Psoas muscle (tissue), 8 donors: ENCODE measurements around the gene GIGYF2. TPM values are rescaled to one million over a fixed set of nuclear protein-coding genes. Genes with fewer than 3 reads are reported as not detected.

ENCODE experiments used
- ATAC-seq, 4 donors: fragments of 200-7000 bp; cut with Tn5 transposase; one replicate each; pipeline ENCODE4 v1.9.1; 2020; ENCODE audit warnings: moderate library complexity in 3 of 4, mild to moderate bottlenecking in 2 of 4
- DNase-seq, 2 donors: peaks; one replicate each; pipeline ENCODE4 v3.0.0-alpha.2; 2020
- H3K27ac ChIP-seq: fragments of 200-600 bp; one replicate; pipeline ENCODE4 v1.8.0; 2022
- H3K27me3 ChIP-seq, 3 donors: fragments of 200-600 bp in 1 of 3; one replicate each; pipeline versions ENCODE4 v1.6.1 to v1.8.0; 2013 to 2022; ENCODE audit warnings: low read length in 2 of 3, mild to moderate bottlenecking in 2 of 3, moderate library complexity in 1 of 3; ENCODE audit not compliant: insufficient read depth in 3 of 3
- H3K36me3 ChIP-seq, 2 donors: fragments of 200-600 bp in 1 of 2; one replicate each; pipeline versions ENCODE4 v1.6.1 to v1.8.0; 2013 to 2022; ENCODE audit warnings: low read depth in 1 of 2, mild to moderate bottlenecking in 1 of 2, moderate library complexity in 1 of 2; ENCODE audit not compliant: insufficient read depth in 1 of 2
- H3K4me1 ChIP-seq: fragments of 200-600 bp; one replicate; pipeline ENCODE4 v1.8.0; 2022
- H3K4me3 ChIP-seq: fragments of 200-600 bp; one replicate; pipeline ENCODE4 v1.8.0; 2022; ENCODE audit warnings: mild to moderate bottlenecking
- H3K9me3 ChIP-seq: fragments of 200-600 bp; one replicate; pipeline ENCODE4 v1.8.0; 2022
- CTCF ChIP-seq: fragments of 200-600 bp; IDR thresholded peaks from one replicate; pipeline ENCODE4 v1.8.0; 2022; ENCODE audit warnings: antibody characterized with exemption
- WGBS, 3 donors: extraction: QIAGEN DNeasy Blood & Tissue Kit; methylation state at CpG; one replicate each; pipeline versions ENCODE4 v1.1.6 to v1.1.7; 2013; 5-methylcytosine and 5-hydroxymethylcytosine counted together
- intact Hi-C, 2 donors: fragments of 100-400 bp; cut with DNase I; formaldehyde crosslinking; loops; one replicate each; pipeline versions ENCODE4 v1.11.0 to v1.14.2; 2022
- polyA plus RNA-seq, 3 donors: library from polyadenylated mRNA; stranded (reverse); fragments of 200-250 nt; gene quantifications; one replicate each; pipeline ENCODE4 v1.2.3, GENCODE V29; 2013
- total RNA-seq, 4 donors: library from RNA; stranded (reverse); fragmentation: NEBNext Ultra II Directional in 2 of 4; extraction: Animal tissue kit (Norgen Biotek cat#: 25700) in 2 of 4; gene quantifications; one replicate each; pipeline versions ENCODE4 v1.2.1 to v1.2.4, GENCODE V29; 2021 to 2023
- donor health status: healthy with polysubstance abuse.
- donor health status: DM: no; HTN: no; CAD: no; lungs with moderate emphysema.
- donor health status: Bipolar disorder and iron deficiency.
- donor health status: healthy.
- donor health status: DM: yes; HTN: yes; CAD: no.
- donor health status: DM: no; HTN: no; CAD: no.
- donor health status: DM: no; HTN: no; CAD: no.
- donor health status: DM: yes; HTN: yes; CAD: no.

Gene GIGYF2
- total and polyA plus RNA-seq, 7 donors = 13.8 to 72.6 (median 64.3) TPM

GRCh38 chr2:232869138-232870017 lies 172.2 kb downstream of the GIGYF2 start:
- Histone ChIP-seq H3K27ac (no peak overlapping the region), H3K36me3 (no peaks in the 10 kb centered on the region), H3K4me1 (no peaks in the 10 kb centered on the region), H3K27me3 (no peaks in the 10 kb centered on the region), H3K9me3 (no peaks in the 10 kb centered on the region), H3K4me3 (no peak overlapping the region)
- ATAC-seq (no peak), DNase-seq (peak in 1 of 2 donors; percentile 40)
- 68 to 76% (median 70%) methylated on average over 15 of the region's 15 CpGs for WGBS, 3 donors
- intact Hi-C loops = no loop called here
- TF ChIP-seq CTCF = no peak

- Histone ChIP-seq H3K4me3 (no peak within 1 kb of the TSS), H3K27ac (no peak within 1 kb of the TSS), H3K36me3 (no peaks in the 10 kb centered on the region), H3K4me1 (no peaks in the 10 kb centered on the region), H3K9me3 (no peaks in the 10 kb centered on the region), H3K27me3 (no peaks in the 10 kb centered on the region)
- intact Hi-C loops = no loop called here
- ATAC-seq = no peak
- DNase-seq = peak in 1 of 2 donors; percentile 30
- 85 to 87% (median 86%) methylated on average over 21 of the region's 21 CpGs for WGBS, 3 donors
- no peak for TF ChIP-seq CTCF
These were observed 173.1 kb downstream of the GIGYF2 start, which contains the start of gene SNORC for GRCh38 chr2:232870018-232870765. Gene SNORC (plus strand): TSS chr2:232870264. CDS start chr2:232870342, 78 bp downstream.

GRCh38 chr2:232870766-232871371 lies 173.7 kb downstream of the GIGYF2 start:
- H3K4me3 ChIP-seq = no peak overlapping the region
- ATAC-seq (no peak), DNase-seq (peak in 1 of 2 donors; percentile 41)
- H3K4me1 ChIP-seq = no peaks in the 10 kb centered on the region
- H3K9me3 ChIP-seq = no peaks in the 10 kb centered on the region
- no peak overlapping the region for H3K27ac ChIP-seq
- intact Hi-C loops = no loop called here
- 81 to 83% (median 83%) methylated on average over 17 of the region's 17 CpGs for WGBS, 3 donors
- H3K27me3 ChIP-seq = no peaks in the 10 kb centered on the region
- no peak for TF ChIP-seq CTCF
- no peaks in the 10 kb centered on the region for H3K36me3 ChIP-seq

GRCh38 chr2:232871418-232871834 lies 174.3 kb downstream of the GIGYF2 start:
- no peak for ATAC-seq
- no peak for TF ChIP-seq CTCF

More at GRCh38 chr2:232871418-232871834, 174.3 kb downstream of the GIGYF2 start:
- H3K4me1 ChIP-seq = no peaks in the 10 kb centered on the region
- H3K9me3 ChIP-seq = no peaks in the 10 kb centered on the region
- no peak overlapping the region for H3K27ac ChIP-seq
- peak in 1 of 2 donors; percentile 47 for DNase-seq
- H3K27me3 ChIP-seq = no peaks in the 10 kb centered on the region
- H3K36me3 ChIP-seq = no peaks in the 10 kb centered on the region
- WGBS, 3 donors = 76 to 84% (median 82%) methylated on average over 13 to 15 of the region's 15 CpGs
- intact Hi-C loops = no loop called here
- no peak overlapping the region for H3K4me3 ChIP-seq
